Measurements from ENCODE around the gene TCF20.

Gene TCF20

GRCh38 chr22:42303396-42304323, 33.2 kb upstream of the TCF20 start:
- H3K4me3 Mint-ChIP-seq = peak overlapping the region; percentile 39
- H3K27me3 Mint-ChIP-seq (ENCODE audit: low read depth, poor library complexity) = peaks cover 56% of the 10 kb centered on the region
- DNase-seq = peak; percentile 56
- H3K4me1 Mint-ChIP-seq = peaks cover 58% of the 10 kb centered on the region
- no peaks in the 10 kb centered on the region for H3K36me3 Mint-ChIP-seq (ENCODE audit: low read depth)
- H3K9me3 Mint-ChIP-seq = no peaks in the 10 kb centered on the region
- no peak for TF ChIP-seq CTCF (IDR thresholded peaks at IDR 0.05)
- no peak overlapping the region for H3K27ac Mint-ChIP-seq

- no peak for DNase-seq
- H3K36me3 Mint-ChIP-seq (ENCODE audit: low read depth) = no peaks in the 10 kb centered on the region
- no peaks in the 10 kb centered on the region for H3K9me3 Mint-ChIP-seq
- no peak overlapping the region for H3K4me3 Mint-ChIP-seq
- TF ChIP-seq CTCF (IDR thresholded peaks at IDR 0.05) = no peak
- H3K27ac Mint-ChIP-seq = no peak overlapping the region
- peaks cover 52% of the 10 kb centered on the region for H3K4me1 Mint-ChIP-seq
- peaks cover 51% of the 10 kb centered on the region for H3K27me3 Mint-ChIP-seq (ENCODE audit: low read depth, poor library complexity)
These were observed 31.3 kb upstream of the TCF20 start for GRCh38 chr22:42301742-42302102.

- H3K9me3 Mint-ChIP-seq = no peaks in the 10 kb centered on the region
- no peak overlapping the region for H3K4me3 Mint-ChIP-seq
- no peaks in the 10 kb centered on the region for H3K36me3 Mint-ChIP-seq (ENCODE audit: low read depth)
- peaks cover 51% of the 10 kb centered on the region for H3K27me3 Mint-ChIP-seq (ENCODE audit: low read depth, poor library complexity)
- peak overlapping the region; percentile 38 for H3K27ac Mint-ChIP-seq
- H3K4me1 Mint-ChIP-seq = peaks cover 52% of the 10 kb centered on the region
- no peak for DNase-seq
- no peak for TF ChIP-seq CTCF (IDR thresholded peaks at IDR 0.05)
These were observed 30.8 kb upstream of the TCF20 start for GRCh38 chr22:42301077-42301741.

GRCh38 chr22:42300259-42301076, 30.0 kb upstream of the TCF20 start:
- H3K27me3 Mint-ChIP-seq (ENCODE audit: low read depth, poor library complexity) = peaks cover 48% of the 10 kb centered on the region
- H3K4me3 Mint-ChIP-seq = peak overlapping the region; percentile 66
- peak overlapping the region; percentile 38 for H3K27ac Mint-ChIP-seq
- H3K36me3 Mint-ChIP-seq (ENCODE audit: low read depth) = no peaks in the 10 kb centered on the region
- no peak for DNase-seq
- no peak for TF ChIP-seq CTCF (IDR thresholded peaks at IDR 0.05)
- H3K9me3 Mint-ChIP-seq = no peaks in the 10 kb centered on the region
- peaks cover 51% of the 10 kb centered on the region for H3K4me1 Mint-ChIP-seq

- TF ChIP-seq CTCF (IDR thresholded peaks at IDR 0.05) = no peak
- H3K4me1 Mint-ChIP-seq = peaks cover 44% of the 10 kb centered on the region
- no peaks in the 10 kb centered on the region for H3K9me3 Mint-ChIP-seq
- H3K4me3 Mint-ChIP-seq = peak overlapping the region; percentile 66
- peak; percentile 56 for DNase-seq
- no peak overlapping the region for H3K27ac Mint-ChIP-seq
- no peaks in the 10 kb centered on the region for H3K36me3 Mint-ChIP-seq (ENCODE audit: low read depth)
- peaks cover 42% of the 10 kb centered on the region for H3K27me3 Mint-ChIP-seq (ENCODE audit: low read depth, poor library complexity)
These were observed 29.3 kb upstream of the TCF20 start for GRCh38 chr22:42299586-42300258.

Measured in nephron progenitor cell (in vitro differentiated cells).